Liver (tissue), 9 donors: Measurements from ENCODE around the gene CACNA1D. TPM values are rescaled to one million over a fixed set of nuclear protein-coding genes. Genes with fewer than 3 reads are reported as not detected.

ENCODE experiments used
- DNase-seq: peaks from one replicate; pipeline ENCODE4 v3.0.0-alpha.2; 2017; ENCODE audit warnings: low spot score
- H3K27ac ChIP-seq, 2 donors: one replicate each; pipeline ENCODE4 v1.7.0; 2013; ENCODE audit warnings: inconsistent platforms in 2 of 2, low read length in 2 of 2, control low read depth in 1 of 2, low read depth in 1 of 2, mild to moderate bottlenecking in 1 of 2
- H3K27me3 ChIP-seq, 4 donors: one replicate each; pipeline versions ENCODE4 v1.6.1 to v1.7.0; 2013; ENCODE audit warnings: low read length in 3 of 4, inconsistent platforms in 1 of 4, mild to moderate bottlenecking in 1 of 4, moderate library complexity in 1 of 4; ENCODE audit not compliant: control insufficient read depth in 4 of 4, insufficient read depth in 4 of 4
- H3K36me3 ChIP-seq, 4 donors: one replicate each; pipeline versions ENCODE4 v1.6.1 to v1.7.0; 2013; ENCODE audit warnings: low read length in 3 of 4, mild to moderate bottlenecking in 3 of 4, low read depth in 1 of 4, moderate library complexity in 1 of 4; ENCODE audit not compliant: control insufficient read depth in 4 of 4, insufficient read depth in 3 of 4
- H3K4me1 ChIP-seq, 4 donors: one replicate each; pipeline versions ENCODE4 v1.6.1 to v1.7.0; 2013; ENCODE audit warnings: low read length in 3 of 4, mild to moderate bottlenecking in 3 of 4, moderate library complexity in 1 of 4; ENCODE audit not compliant: control insufficient read depth in 4 of 4, insufficient read depth in 4 of 4
- H3K4me3 ChIP-seq, 3 donors: one replicate each; pipeline versions ENCODE4 v1.6.1 to v1.7.0; 2013; ENCODE audit warnings: low read length in 3 of 3, control low read depth in 1 of 3, low read depth in 1 of 3, mild to moderate bottlenecking in 1 of 3
- H3K9ac ChIP-seq, 2 donors: one replicate each; pipeline ENCODE4 v1.7.0; 2013; ENCODE audit warnings: low read length in 2 of 2, mild to moderate bottlenecking in 2 of 2, moderate library complexity in 2 of 2, control low read depth in 1 of 2, low read depth in 1 of 2
- H3K9me3 ChIP-seq, 4 donors: one replicate each; pipeline versions ENCODE4 v1.6.1 to v1.7.0; 2013; ENCODE audit warnings: low read length in 3 of 4; ENCODE audit not compliant: control insufficient read depth in 4 of 4
- ATF3 ChIP-seq: IDR thresholded peaks from 2 replicates; pipeline ENCODE4 v1.6.1; 2016; ENCODE audit warnings: antibody characterized with exemption
- CTCF ChIP-seq: fragments of 150-350 bp; IDR thresholded peaks from 2 replicates; pipeline ENCODE4 v1.5.1; 2017; ENCODE audit warnings: improper control_type of control experiment, low read depth, low read length; ENCODE audit not compliant: missing input control
- EGR1 ChIP-seq, 2 donors: IDR thresholded peaks; 2 replicates each; pipeline ENCODE4 v1.6.1; 2016 to 2018; ENCODE audit warnings: antibody characterized with exemption in 2 of 2, low read depth in 2 of 2
- FOXA1 ChIP-seq: IDR thresholded peaks from 2 replicates; pipeline ENCODE4 v1.6.1; 2016; ENCODE audit warnings: antibody characterized with exemption
- FOXA2 ChIP-seq: IDR thresholded peaks from 2 replicates; pipeline ENCODE4 v1.6.1; 2016; ENCODE audit warnings: antibody characterized with exemption
- GABPA ChIP-seq, 2 donors: IDR thresholded peaks in 1 of 2; conservative IDR thresholded peaks in 1 of 2; 2 replicates each; pipeline ENCODE4 v1.6.1; 2016; ENCODE audit warnings: antibody characterized with exemption in 2 of 2, mild to moderate bottlenecking in 1 of 2, moderate library complexity in 1 of 2
- HNF4A ChIP-seq, 2 donors: conservative IDR thresholded peaks; 2 replicates each; pipeline ENCODE4 v1.6.1; 2016; ENCODE audit warnings: antibody characterized with exemption in 2 of 2, mild to moderate bottlenecking in 2 of 2
- HNF4G ChIP-seq: IDR thresholded peaks from 2 replicates; pipeline ENCODE4 v1.6.1; 2016; ENCODE audit warnings: antibody characterized with exemption
- RAD21 ChIP-seq, 2 donors: IDR thresholded peaks; 2 replicates each; pipeline ENCODE4 v1.6.1; 2016; ENCODE audit warnings: antibody characterized with exemption in 2 of 2, mild to moderate bottlenecking in 2 of 2
- REST ChIP-seq: IDR thresholded peaks from 2 replicates; pipeline ENCODE4 v1.6.1; 2016; ENCODE audit warnings: antibody characterized with exemption, mild to moderate bottlenecking
- SP1 ChIP-seq: IDR thresholded peaks from 2 replicates; pipeline ENCODE4 v1.6.1; 2018; ENCODE audit warnings: antibody characterized with exemption, mild to moderate bottlenecking
- TAF1 ChIP-seq: conservative IDR thresholded peaks from 2 replicates; pipeline ENCODE4 v1.6.1; 2016; ENCODE audit warnings: antibody characterized with exemption, mild to moderate bottlenecking
- YY1 ChIP-seq: IDR thresholded peaks from 2 replicates; pipeline ENCODE4 v1.6.1; 2016; ENCODE audit warnings: antibody characterized with exemption, mild to moderate bottlenecking
- ZBTB33 ChIP-seq: IDR thresholded peaks from 2 replicates; pipeline ENCODE4 v1.6.1; 2016; ENCODE audit warnings: antibody characterized with exemption
- WGBS: extraction: QIAGEN DNeasy Blood & Tissue Kit; methylation state at CpG from one replicate; pipeline ENCODE4 v1.1.7; 2013; 5-methylcytosine and 5-hydroxymethylcytosine counted together
- polyA plus RNA-seq, 2 donors: library from polyadenylated mRNA; stranded (reverse) in 1 of 2; unstranded in 1 of 2; fragments of 200-250 nt in 1 of 2; fragments of >200 nt in 1 of 2; fragmentation: Nextera tagmentation in 1 of 2; extraction: Ambion mirVana in 1 of 2; gene quantifications; one replicate each; pipeline versions ENCODE4 v1.2.1 to v1.2.3, GENCODE V29; 2013 to 2015
- total RNA-seq, 2 donors: library from RNA; depleted of rRNA; stranded (reverse); fragments of >200 nt; gene quantifications; one replicate each; pipeline ENCODE4 v1.2.3, GENCODE V29; 2014
- donor health status: healthy.
- donor health status: healthy.
- donor health status: healthy.
- donor health status: healthy.
- donor health status: healthy.

The CACNA1D gene
- total and polyA plus RNA-seq, 4 donors = 1.8 to 18.9 (median 3.4) TPM

- 86% methylated on average over 17 of the region's 17 CpGs for WGBS
- H3K36me3 ChIP-seq = no peaks in the 10 kb centered on the region
- H3K9me3 ChIP-seq = no peaks in the 10 kb centered on the region
- H3K27ac ChIP-seq = no peak overlapping the region
- H3K9ac ChIP-seq = no peak overlapping the region
- no peak for DNase-seq
- H3K4me3 ChIP-seq = no peak overlapping the region
- TF ChIP-seq RAD21 (IDR thresholded peaks at IDR 0.05) = no peak
- no peak for TF ChIP-seq HNF4G
- no peak for TF ChIP-seq FOXA2
- TF ChIP-seq ATF3 = no peak
- no peaks in the 10 kb centered on the region for H3K4me1 ChIP-seq
- H3K27me3 ChIP-seq = no peaks in the 10 kb centered on the region
Measured at GRCh38 chr3:53718462-53718861, 224.1 kb downstream of the CACNA1D start.

GRCh38 chr3:53719796-53720195 is 225.4 kb downstream of the CACNA1D start:
- 90% methylated on average over 6 of the region's 6 CpGs for whole genome bisulfite sequencing
- no peaks in the 10 kb centered on the region for H3K9me3 ChIP-seq
- no peak overlapping the region for H3K4me3 ChIP-seq

More at GRCh38 chr3:53719796-53720195, 225.4 kb downstream of the CACNA1D start:
- no peak overlapping the region for H3K27ac ChIP-seq
- no peaks in the 10 kb centered on the region for H3K36me3 ChIP-seq
- DNase-seq = no peak
- no peaks in the 10 kb centered on the region for H3K27me3 ChIP-seq
- no peaks in the 10 kb centered on the region for H3K4me1 ChIP-seq
- H3K9ac ChIP-seq = no peak overlapping the region
- TF ChIP-seq ATF3 (no peak), ZBTB33 (no peak), GABPA (IDR thresholded peaks at IDR 0.05 in 1 of 2, conservative IDR thresholded peaks at IDR 0.05 in 1 of 2) (no peak), TAF1 (no peak), EGR1 (IDR thresholded peaks at IDR 0.05; ENCODE audit: low read depth in 2 of 2) (no peak), RAD21 (IDR thresholded peaks at IDR 0.05) (no peak), SP1 (no peak), FOXA2 (no peak), HNF4A (conservative IDR thresholded peaks at IDR 0.05) (no peak), CTCF (no peak), REST (no peak), FOXA1 (no peak), YY1 (no peak)
